K562 (cell line): ENCODE measurements around the gene MYCBPAP. TPM values are rescaled to one million over a fixed set of nuclear protein-coding genes. Genes with fewer than 3 reads are reported as not detected.

ENCODE experiments used
- ARNT ChIP-seq, 2 experiments: fragments of 450-650 bp; IDR thresholded peaks; 2 replicates each; pipeline ENCODE4 v1.6.1; 2016; ENCODE audit warnings: mild to moderate bottlenecking in 1 of 2
- CSDE1 ChIP-seq, 2 experiments: fragments of 450-650 bp; IDR thresholded peaks; 2 replicates each; pipeline ENCODE4 v1.6.1; 2016; ENCODE audit warnings: mild to moderate bottlenecking in 1 of 2
- DEAF1 ChIP-seq: fragments of 450-650 bp; formaldehyde crosslinking; IDR thresholded peaks from 2 replicates; pipeline ENCODE4 v1.4.0; 2020; ENCODE audit warnings: mild to moderate bottlenecking, moderate library complexity
- ELK3 ChIP-seq: fragments of 450-650 bp; formaldehyde crosslinking; IDR thresholded peaks from 2 replicates; pipeline ENCODE4 v1.4.0; 2020; ENCODE audit warnings: mild to moderate bottlenecking
- FOXA3 ChIP-seq, 2 experiments: fragments of 450-650 bp in 1 of 2; sonication (generic) in 1 of 2; formaldehyde crosslinking; IDR thresholded peaks in 1 of 2; conservative IDR thresholded peaks in 1 of 2; 2 replicates each; pipeline versions ENCODE4 v1.4.0 to v1.8.0; 2020 to 2022; ENCODE audit warnings: mild to moderate bottlenecking in 2 of 2, missing genetic modification reagents in 1 of 2
- HIVEP1 ChIP-seq: fragments of 250-450 bp; sonication (Bioruptor Pico); IDR thresholded peaks from 2 replicates; pipeline ENCODE4 v1.4.0; 2020; ENCODE audit warnings: mild to moderate bottlenecking
- HOXB6 ChIP-seq: fragments of 250-450 bp; sonication (Bioruptor Pico); IDR thresholded peaks from 2 replicates; pipeline ENCODE4 v1.5.1; 2022; ENCODE audit warnings: mild to moderate bottlenecking, borderline replicate concordance
- MBD1 ChIP-seq: fragments of 250-450 bp; sonication (Bioruptor Pico); IDR thresholded peaks from 2 replicates; pipeline ENCODE4 v1.8.0; 2022; ENCODE audit warnings: inconsistent platforms
- NCOA1 ChIP-seq: fragments of 450-650 bp; IDR thresholded peaks from 2 replicates; pipeline ENCODE4 v1.6.1; 2016; ENCODE audit warnings: low read depth
- NR1H2 ChIP-seq: sonication (generic); formaldehyde crosslinking; IDR thresholded peaks from 2 replicates; pipeline ENCODE4 v1.4.0; 2020; ENCODE audit warnings: mild to moderate bottlenecking, missing genetic modification reagents
- SAFB ChIP-seq: fragments of 200-400 bp; formaldehyde crosslinking; IDR thresholded peaks from 2 replicates; pipeline ENCODE4 v1.6.1; 2017; ENCODE audit warnings: low read depth, low read length, borderline replicate concordance
- SETDB1 ChIP-seq: IDR thresholded peaks from one replicate; pipeline ENCODE4 v1.6.1; 2012; ENCODE audit warnings: low read length, control low read depth, inconsistent platforms
- SMARCE1 ChIP-seq: fragments of 450-650 bp; IDR thresholded peaks from 2 replicates; pipeline ENCODE4 v1.7.1; 2016; ENCODE audit warnings: mild to moderate bottlenecking
- THRAP3 ChIP-seq: fragments of 450-650 bp; IDR thresholded peaks from 2 replicates; pipeline ENCODE4 v1.6.1; 2016; ENCODE audit warnings: mild to moderate bottlenecking, inconsistent platforms, borderline replicate concordance
- VEZF1 ChIP-seq: fragments of 200-800 bp; sonication (Bioruptor generic); IDR thresholded peaks from 2 replicates; pipeline ENCODE4 v1.6.1; 2017; ENCODE audit warnings: missing genetic modification characterization, missing compliant biosample characterization
- ZNF274 ChIP-seq: IDR thresholded peaks from 2 replicates; pipeline ENCODE4 v1.6.1; 2011; ENCODE audit warnings: low read depth, mild to moderate bottlenecking, low read length, moderate library complexity, borderline replicate concordance
- ZNF511 ChIP-seq: sonication (generic); formaldehyde crosslinking; IDR thresholded peaks from 2 replicates; pipeline ENCODE4 v1.8.0; 2022; ENCODE audit warnings: mild to moderate bottlenecking, missing genetic modification reagents
- ZNF655 ChIP-seq: fragments of 250-450 bp; sonication (Bioruptor Pico); IDR thresholded peaks from 2 replicates; pipeline ENCODE4 v1.5.0; 2021
- ZNF699 ChIP-seq: fragments of 250-450 bp; sonication (Bioruptor Pico); IDR thresholded peaks from 2 replicates; pipeline ENCODE4 v1.8.0; 2021; ENCODE audit warnings: mild to moderate bottlenecking, moderate library complexity; ENCODE audit not compliant: insufficient replicate concordance
- polyA plus RNA-seq, 8 experiments: library from polyadenylated mRNA; depleted of rRNA in 4 of 8; stranded (reverse) in 5 of 8; unstranded in 3 of 8; fragments of >200 nt; fragmentation: Nextera tagmentation in 2 of 8; fragmentation: Illumina TruSeq in 1 of 8; extraction: Ambion mirVana in 2 of 8; extraction: Trizol in 1 of 8; gene quantifications; 2 replicates each; pipeline versions ENCODE4 v1.2.1 to v1.2.3, GENCODE V29; 2011 to 2014; ENCODE audit warnings: inconsistent platforms in 1 of 8, missing spikeins in 1 of 8
- total RNA-seq, 7 experiments: library from RNA; depleted of rRNA in 6 of 7; stranded (reverse); fragments of >200 nt in 6 of 7; fragmentation: Illumina TruSeq in 2 of 7; extraction: Trizol in 2 of 7; gene quantifications; 2 replicates each; pipeline versions ENCODE4 v1.2.1 to v1.2.3, GENCODE V29; 2011 to 2021; ENCODE audit warnings: low replicate concordance in 1 of 7

Gene MYCBPAP
- total and polyA plus RNA-seq, 9 of the 15 experiments (the other 6 are each of a cell fraction or from before 2014, with no cell fraction given): not detected

- no peak for TF ChIP-seq MBD1 (CRISPR knock-in tag)
- TF ChIP-seq THRAP3: no peak
- no peak for TF ChIP-seq HOXB6 (CRISPR knock-in tag)
- TF ChIP-seq ZNF511 (CRISPR knock-in tag): peak; percentile 58
- peak; percentile 82 for TF ChIP-seq VEZF1 (CRISPR knock-in tag)
- TF ChIP-seq SMARCE1: no peak
- no peak for TF ChIP-seq ARNT (IDR thresholded peaks at IDR 0.05)
- no peak for TF ChIP-seq HIVEP1 (CRISPR knock-in tag)
- TF ChIP-seq SAFB: peak; percentile 85
- no peak; the same call in 1 of the 2 replicates for TF ChIP-seq ZNF274
- no peak for TF ChIP-seq SETDB1
- TF ChIP-seq NR1H2: no peak
- no peak for TF ChIP-seq ZNF699 (CRISPR knock-in tag)
- TF ChIP-seq DEAF1 (CRISPR knock-in tag): peak; percentile 36; the same call in 1 of the 2 replicates
- TF ChIP-seq ZNF655 (CRISPR knock-in tag): no peak
- TF ChIP-seq FOXA3 (CRISPR knock-in tag; conservative IDR thresholded peaks at IDR 0.05 in 1 of 2, IDR thresholded peaks at IDR 0.05 in 1 of 2): no peak
- 0 out of 4 replicates have a peak, but pooled peaks of 1 of the 2 experiments have one; percentile 23 for TF ChIP-seq CSDE1 (IDR thresholded peaks at IDR 0.05)
- no peak for TF ChIP-seq NCOA1
- no peak for TF ChIP-seq ELK3
These were observed 29.6 kb upstream of the MYCBPAP start, which contains the start of gene RSAD1 (continued) for GRCh38 chr17:50478391-50479381.
